Dedifferentiated amniotic fluid mesenchymal stem cell (primary cell): Measurements from ENCODE around the gene PILRB.
A peak's percentile ranks its signal among the peaks of the same experiment; 100 is the strongest.

Experiments used
- DNase-seq: peaks from one replicate; pipeline ENCODE4 v3.0.0-alpha.2; 2016; ENCODE audit errors: extremely low spot score

The PILRB gene

GRCh38 chr7:100407285-100408180 lies 49.6 kb downstream of the PILRB start:
- peak; percentile 72 for DNase-seq

- DNase-seq, result no peak
Measured at GRCh38 chr7:100411101-100411500, 53.2 kb downstream of the PILRB start.

- DNase-seq, result no peak
Measured at GRCh38 chr7:100413346-100413745, 55.4 kb downstream of the PILRB start.

GRCh38 chr7:100413889-100414288 lies 56.0 kb downstream of the PILRB start:
- DNase-seq, result no peak

- no peak for DNase-seq
Measured at GRCh38 chr7:100415448-100415847, 57.5 kb downstream of the PILRB start.
